ENCODE results near the gene CFB. TPM values are rescaled to one million over a fixed set of nuclear protein-coding genes. Genes with fewer than 3 reads are reported as not detected.
A peak's percentile ranks its signal among the peaks of the same experiment; 100 is the strongest.

The CFB gene
- total and polyA plus RNA-seq, 2 of the 13 experiments (the other 11 are each of a cell fraction or from before 2014, with no cell fraction given), result 171 to 513 TPM

GRCh38 chr6:31971993-31972708, 26.3 kb downstream of the CFB start, which contains the start of gene DXO (continued):
- TF ChIP-seq, protein P1, sequence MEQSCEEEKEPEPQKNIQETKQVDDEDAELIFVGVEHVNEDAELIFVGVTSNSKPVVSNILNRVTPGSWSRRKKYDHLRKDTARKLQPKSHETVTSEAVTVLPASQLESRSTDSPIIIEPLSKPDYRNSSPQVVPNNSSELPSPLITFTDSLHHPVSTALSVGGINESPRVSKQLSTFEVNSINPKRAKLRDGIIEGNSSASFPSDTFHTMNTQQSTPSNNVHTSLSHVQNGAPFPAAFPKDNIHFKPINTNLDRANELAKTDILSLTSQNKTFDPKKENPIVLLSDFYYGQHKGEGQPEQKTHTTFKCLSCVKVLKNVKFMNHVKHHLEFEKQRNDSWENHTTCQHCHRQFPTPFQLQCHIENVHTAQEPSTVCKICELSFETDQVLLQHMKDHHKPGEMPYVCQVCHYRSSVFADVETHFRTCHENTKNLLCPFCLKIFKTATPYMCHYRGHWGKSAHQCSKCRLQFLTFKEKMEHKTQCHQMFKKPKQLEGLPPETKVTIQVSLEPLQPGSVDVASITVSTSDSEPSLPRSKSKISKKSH (CRISPR knock-in tag; IDR thresholded peaks at IDR 0.05; ENCODE audit: borderline replicate concordance), result 0 out of 2 replicates have a peak, but pooled peaks have one; percentile 24
- TF ChIP-seq ZFP1 (CRISPR knock-in tag; IDR thresholded peaks at IDR 0.05) (peak; percentile 64; the same call in 1 of the 2 replicates), ZNF431 (CRISPR knock-in tag; IDR thresholded peaks at IDR 0.05; ENCODE audit: borderline replicate concordance, low read depth) (no peak), ZNF777 (CRISPR knock-in tag; IDR thresholded peaks at IDR 0.05) (peak; percentile 23), NCOA5 (CRISPR knock-in tag; IDR thresholded peaks at IDR 0.05) (no peak), ZNF101 (CRISPR knock-in tag; IDR thresholded peaks at IDR 0.05; ENCODE audit: borderline replicate concordance, low read depth) (peak; percentile 20; the same call in 1 of the 2 replicates), DMAP1 (CRISPR knock-in tag; IDR thresholded peaks at IDR 0.05) (peak; percentile 97), CEBPG (CRISPR knock-in tag; IDR thresholded peaks at IDR 0.05) (peak; percentile 95), ZNF644 (CRISPR knock-in tag; IDR thresholded peaks at IDR 0.05; ENCODE audit: low read depth) (0 out of 2 replicates have a peak, but pooled peaks have one; percentile 46), ZNF619 (CRISPR knock-in tag; IDR thresholded peaks at IDR 0.05) (peak; percentile 27; the same call in 1 of the 2 replicates), FLYWCH1 (CRISPR knock-in tag; IDR thresholded peaks at IDR 0.05) (no peak), SCMH1 (CRISPR knock-in tag; IDR thresholded peaks at IDR 0.05; ENCODE audit: borderline replicate concordance) (no peak), SP2 (CRISPR knock-in tag; IDR thresholded peaks at IDR 0.05) (peak; percentile 81), ZSCAN29 (CRISPR knock-in tag; conservative IDR thresholded peaks at IDR 0.05) (peak; percentile 55; the same call in 1 of the 2 replicates), ZNF552 (CRISPR knock-in tag; IDR thresholded peaks at IDR 0.05; ENCODE audit: borderline replicate concordance) (peak; percentile 81), CHD4 (IDR thresholded peaks at IDR 0.05; ENCODE audit: borderline replicate concordance, low read length) (no peak), HMG20B (CRISPR knock-in tag; conservative IDR thresholded peaks at IDR 0.05) (no peak; the same call in 1 of the 2 replicates), MZF1 (CRISPR knock-in tag; IDR thresholded peaks at IDR 0.05; ENCODE audit: borderline replicate concordance) (no peak), ZNF446 (CRISPR knock-in tag; IDR thresholded peaks at IDR 0.05) (no peak), IRF1 (CRISPR knock-in tag; IDR thresholded peaks at IDR 0.05; ENCODE audit: low read depth) (no peak), ZC3H13 (CRISPR knock-in tag; IDR thresholded peaks at IDR 0.05) (peak; percentile 98; the same call in 1 of the 2 replicates), ZNF10 (CRISPR knock-in tag; IDR thresholded peaks at IDR 0.05; ENCODE audit: borderline replicate concordance, low read depth) (no peak), CENPX (CRISPR knock-in tag; IDR thresholded peaks at IDR 0.05) (no peak), SRSF9 (IDR thresholded peaks at IDR 0.05; ENCODE audit: borderline replicate concordance, insufficient read depth, low read depth, low read length, poor library complexity, severe bottlenecking) (no peak), ZNF724P (CRISPR knock-in tag; IDR thresholded peaks at IDR 0.05; ENCODE audit: borderline replicate concordance) (no peak; the same call in none of the 2 replicates), ZNF709 (CRISPR knock-in tag; IDR thresholded peaks at IDR 0.05) (peak; percentile 83; the same call in 1 of the 2 replicates)
- TF ChIP-seq, protein P2, sequence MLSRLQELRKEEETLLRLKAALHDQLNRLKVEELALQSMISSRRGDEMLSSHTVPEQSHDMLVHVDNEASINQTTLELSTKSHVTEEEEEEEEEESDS (CRISPR knock-in tag; IDR thresholded peaks at IDR 0.05; ENCODE audit: borderline replicate concordance), result no peak
- TF ChIP-seq, protein P3, sequence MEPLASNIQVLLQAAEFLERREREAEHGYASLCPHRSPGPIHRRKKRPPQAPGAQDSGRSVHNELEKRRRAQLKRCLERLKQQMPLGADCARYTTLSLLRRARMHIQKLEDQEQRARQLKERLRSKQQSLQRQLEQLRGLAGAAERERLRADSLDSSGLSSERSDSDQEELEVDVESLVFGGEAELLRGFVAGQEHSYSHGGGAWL (CRISPR knock-in tag; IDR thresholded peaks at IDR 0.05), result peak; percentile 66
